ENCODE results near the gene DBN1. TPM values are rescaled to one million over a fixed set of nuclear protein-coding genes. Genes with fewer than 3 reads are reported as not detected.
A peak's percentile ranks its signal among the peaks of the same experiment; 100 is the strongest.

The DBN1 gene
- total RNA-seq, 3 donors from 2014 or later: 16.6 to 48.5 (median 21.6) TPM

DNA sequence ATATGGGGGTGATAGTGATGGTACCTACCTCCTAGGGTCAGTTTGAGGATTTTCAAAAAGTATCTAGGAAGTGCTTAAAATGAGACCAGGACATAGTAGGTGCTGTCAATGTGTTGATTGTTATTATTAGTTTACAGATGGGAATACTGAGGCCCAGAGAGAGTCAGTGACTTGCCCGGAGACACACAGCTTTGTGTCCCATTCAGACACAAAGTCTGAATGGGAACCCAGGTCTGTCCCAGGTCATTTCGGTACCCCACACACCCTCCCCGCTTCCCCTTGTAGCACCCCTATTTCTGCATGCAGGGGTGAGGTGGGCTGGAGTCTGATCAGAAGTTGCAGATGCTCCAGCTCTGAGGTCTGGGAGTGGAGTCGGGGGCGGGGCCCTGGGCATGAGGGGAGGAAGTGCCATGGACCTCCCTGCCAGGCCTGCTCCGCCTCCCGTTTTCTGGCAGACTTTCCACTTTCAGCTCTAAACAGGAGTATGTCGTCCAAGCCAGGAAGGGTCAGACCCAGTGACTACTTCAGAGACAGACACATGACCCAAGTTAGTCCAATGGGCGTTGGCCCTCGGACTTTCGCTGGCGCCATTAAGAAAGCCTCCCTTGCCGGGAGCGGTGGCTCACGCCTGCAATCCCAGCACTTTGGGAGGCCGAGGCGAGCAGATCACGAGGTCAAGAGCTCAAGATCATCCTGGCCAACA lies 3.2 kb upstream of the DBN1 start:
- no peaks in the 10 kb centered on the region for H3K9me3 Mint-ChIP-seq
- H3K4me1 Mint-ChIP-seq (ENCODE audit: low read depth): peaks cover 38% of the 10 kb centered on the region
- H3K27me3 Mint-ChIP-seq (ENCODE audit: low read depth): peaks cover 8% of the 10 kb centered on the region
- DNase-seq (no peak), ATAC-seq (no peak)
- H3K4me3 Mint-ChIP-seq: no peak overlapping the region
- no peaks in the 10 kb centered on the region for H3K36me3 Mint-ChIP-seq (ENCODE audit: insufficient read depth)

- DNase-seq: no peak
- H3K36me3 Mint-ChIP-seq (ENCODE audit: insufficient read depth): no peaks in the 10 kb centered on the region
- no peaks in the 10 kb centered on the region for H3K9me3 Mint-ChIP-seq
- H3K27me3 Mint-ChIP-seq (ENCODE audit: low read depth): peaks cover 8% of the 10 kb centered on the region
- peaks cover 38% of the 10 kb centered on the region for H3K4me1 Mint-ChIP-seq (ENCODE audit: low read depth)
- H3K4me3 Mint-ChIP-seq: no peak overlapping the region
- ATAC-seq: no peak
Observed at GRCh38 chr5:177475563-177476427, 2.4 kb upstream of the DBN1 start.

DNA sequence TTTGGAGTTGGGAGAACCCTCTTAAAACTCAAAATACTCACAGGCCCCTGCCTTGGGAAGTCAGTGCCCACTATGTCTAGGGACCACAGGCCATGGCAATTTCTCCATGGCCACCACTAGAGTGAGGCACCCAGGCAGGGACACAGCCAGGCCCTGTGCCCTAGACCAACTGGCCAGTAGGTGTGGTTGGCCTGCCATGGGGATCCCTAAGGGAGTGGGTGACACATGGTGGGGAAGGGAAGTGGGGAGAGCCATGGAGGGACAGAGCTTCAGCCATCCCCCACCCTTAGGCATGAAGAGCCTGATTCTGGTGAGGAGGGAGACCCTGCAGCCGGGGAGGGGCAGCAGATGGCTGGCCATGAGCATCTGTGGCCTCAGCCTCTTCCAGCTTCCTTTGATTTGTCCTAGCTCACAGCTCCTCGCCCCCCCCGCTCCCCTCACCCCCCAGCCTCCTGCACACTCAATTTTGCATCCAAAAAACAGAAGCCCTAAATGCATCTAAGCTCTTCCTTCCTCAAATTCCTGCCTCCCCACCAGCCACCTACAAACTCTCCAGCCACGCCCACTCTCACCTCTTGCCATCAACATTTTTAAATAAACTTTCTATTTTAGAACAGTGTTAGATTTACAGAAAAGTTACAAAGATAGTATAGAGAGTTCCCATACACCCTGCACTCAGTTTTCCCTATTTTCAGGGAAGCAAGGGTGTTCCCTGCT lies 1.6 kb upstream of the DBN1 start:
- Mint-ChIP-seq H3K4me3 (peak overlapping the region; percentile 64), H3K9me3 (no peaks in the 10 kb centered on the region), H3K4me1 (ENCODE audit: low read depth) (peaks cover 38% of the 10 kb centered on the region), H3K36me3 (ENCODE audit: insufficient read depth) (no peaks in the 10 kb centered on the region), H3K27me3 (ENCODE audit: low read depth) (peaks cover 8% of the 10 kb centered on the region)
- no peak for ATAC-seq
- DNase-seq: no peak

DNA sequence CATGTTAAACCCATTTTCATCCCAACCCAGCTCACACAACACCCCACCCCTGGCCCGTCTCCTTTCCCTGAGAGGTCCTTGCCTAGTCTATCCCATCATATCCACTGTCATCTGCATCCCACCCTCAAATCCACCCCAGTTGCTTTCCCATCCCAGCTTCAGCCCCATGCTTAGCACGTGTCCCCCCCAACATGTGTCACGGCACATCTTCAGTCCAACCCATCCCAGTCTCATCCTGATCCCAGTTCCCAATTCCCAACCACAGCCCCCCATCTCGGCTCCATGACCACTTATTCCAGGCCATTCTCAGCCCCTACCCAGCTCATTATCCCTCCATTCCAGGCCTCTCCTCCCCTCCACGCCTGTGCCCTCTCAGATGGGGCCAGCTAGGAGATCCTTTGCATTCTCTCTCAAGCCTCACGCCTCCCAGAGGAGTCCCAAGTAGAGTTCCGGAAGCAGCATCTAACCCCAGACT lies 605 bp upstream of the DBN1 start:
- ATAC-seq: no peak
- Mint-ChIP-seq H3K9me3 (no peaks in the 10 kb centered on the region), H3K4me3 (peak overlapping the region; percentile 64), H3K36me3 (ENCODE audit: insufficient read depth) (no peaks in the 10 kb centered on the region), H3K4me1 (ENCODE audit: low read depth) (peaks cover 30% of the 10 kb centered on the region), H3K27me3 (ENCODE audit: low read depth) (peaks cover 8% of the 10 kb centered on the region)
- DNase-seq: no peak

- peak overlapping the region; percentile 72 for H3K4me3 Mint-ChIP-seq
- H3K36me3 Mint-ChIP-seq (ENCODE audit: insufficient read depth): no peaks in the 10 kb centered on the region
- H3K27me3 Mint-ChIP-seq (ENCODE audit: low read depth): peaks cover 8% of the 10 kb centered on the region
- H3K4me1 Mint-ChIP-seq (ENCODE audit: low read depth): peaks cover 24% of the 10 kb centered on the region
- ATAC-seq (peak; percentile 61 to 68), DNase-seq (peak; percentile 51)
- no peaks in the 10 kb centered on the region for H3K9me3 Mint-ChIP-seq
Observed at GRCh38 chr5:177472460-177473442, 683 bp downstream of the DBN1 start.

DNA sequence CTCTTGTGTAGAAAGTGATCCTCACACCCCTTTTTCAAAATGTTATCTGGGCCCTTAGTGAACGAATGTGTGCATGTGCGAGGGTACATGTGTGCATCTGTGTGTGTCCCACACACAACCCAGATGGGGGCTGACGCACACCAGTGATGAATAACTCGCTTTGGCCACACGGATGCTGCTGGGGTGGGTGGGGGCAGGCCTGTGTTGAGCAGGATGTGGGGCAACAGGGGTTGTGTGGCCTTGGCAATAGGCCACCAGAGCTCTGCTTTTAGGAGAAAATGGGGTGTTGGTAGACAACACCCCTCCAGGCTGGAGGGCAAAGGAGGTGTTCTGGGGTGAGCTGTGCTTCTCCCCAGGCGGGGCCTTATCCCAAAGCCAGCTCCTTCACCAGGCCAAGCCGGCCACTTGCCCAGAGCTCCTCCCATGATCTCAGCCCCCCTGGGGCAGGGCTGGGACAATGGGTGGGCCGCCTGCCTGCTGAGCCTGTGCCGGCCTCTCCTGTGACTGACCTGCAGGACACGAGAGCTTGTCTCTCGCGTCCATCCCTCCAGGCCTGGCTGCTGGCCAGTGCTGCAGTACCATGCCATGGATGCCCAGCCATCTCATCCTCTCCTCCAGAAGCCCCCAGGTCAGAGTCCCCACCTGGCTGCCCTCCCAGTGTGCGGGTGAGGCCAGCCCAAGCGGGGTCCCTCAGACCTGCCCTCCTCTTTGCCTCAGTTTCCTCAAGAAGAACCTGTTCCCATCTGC lies 1.7 kb downstream of the DBN1 start:
- ATAC-seq: peak; percentile 8 to 51
- Mint-ChIP-seq H3K9me3 (no peaks in the 10 kb centered on the region), H3K4me3 (peak overlapping the region; percentile 52), H3K36me3 (ENCODE audit: insufficient read depth) (no peaks in the 10 kb centered on the region), H3K27me3 (ENCODE audit: low read depth) (peaks cover 8% of the 10 kb centered on the region), H3K4me1 (ENCODE audit: low read depth) (peaks cover 24% of the 10 kb centered on the region)
- no peak for DNase-seq

- Mint-ChIP-seq H3K9me3 (no peaks in the 10 kb centered on the region), H3K27me3 (ENCODE audit: low read depth) (peaks cover 8% of the 10 kb centered on the region), H3K4me1 (ENCODE audit: low read depth) (peaks cover 20% of the 10 kb centered on the region), H3K36me3 (ENCODE audit: insufficient read depth) (no peaks in the 10 kb centered on the region), H3K4me3 (peak overlapping the region; percentile 21)
- ATAC-seq: no peak
- DNase-seq: no peak
Observed at GRCh38 chr5:177470759-177471536, 2.5 kb downstream of the DBN1 start.

GRCh38 chr5:177469750-177470525 lies 3.5 kb downstream of the DBN1 start:
- ATAC-seq (no peak), DNase-seq (no peak)
- Mint-ChIP-seq H3K27me3 (ENCODE audit: low read depth) (peaks cover 8% of the 10 kb centered on the region), H3K9me3 (peaks cover 3% of the 10 kb centered on the region), H3K4me1 (ENCODE audit: low read depth) (peaks cover 12% of the 10 kb centered on the region), H3K36me3 (ENCODE audit: insufficient read depth) (peaks cover 2% of the 10 kb centered on the region), H3K4me3 (no peak overlapping the region)

DNA sequence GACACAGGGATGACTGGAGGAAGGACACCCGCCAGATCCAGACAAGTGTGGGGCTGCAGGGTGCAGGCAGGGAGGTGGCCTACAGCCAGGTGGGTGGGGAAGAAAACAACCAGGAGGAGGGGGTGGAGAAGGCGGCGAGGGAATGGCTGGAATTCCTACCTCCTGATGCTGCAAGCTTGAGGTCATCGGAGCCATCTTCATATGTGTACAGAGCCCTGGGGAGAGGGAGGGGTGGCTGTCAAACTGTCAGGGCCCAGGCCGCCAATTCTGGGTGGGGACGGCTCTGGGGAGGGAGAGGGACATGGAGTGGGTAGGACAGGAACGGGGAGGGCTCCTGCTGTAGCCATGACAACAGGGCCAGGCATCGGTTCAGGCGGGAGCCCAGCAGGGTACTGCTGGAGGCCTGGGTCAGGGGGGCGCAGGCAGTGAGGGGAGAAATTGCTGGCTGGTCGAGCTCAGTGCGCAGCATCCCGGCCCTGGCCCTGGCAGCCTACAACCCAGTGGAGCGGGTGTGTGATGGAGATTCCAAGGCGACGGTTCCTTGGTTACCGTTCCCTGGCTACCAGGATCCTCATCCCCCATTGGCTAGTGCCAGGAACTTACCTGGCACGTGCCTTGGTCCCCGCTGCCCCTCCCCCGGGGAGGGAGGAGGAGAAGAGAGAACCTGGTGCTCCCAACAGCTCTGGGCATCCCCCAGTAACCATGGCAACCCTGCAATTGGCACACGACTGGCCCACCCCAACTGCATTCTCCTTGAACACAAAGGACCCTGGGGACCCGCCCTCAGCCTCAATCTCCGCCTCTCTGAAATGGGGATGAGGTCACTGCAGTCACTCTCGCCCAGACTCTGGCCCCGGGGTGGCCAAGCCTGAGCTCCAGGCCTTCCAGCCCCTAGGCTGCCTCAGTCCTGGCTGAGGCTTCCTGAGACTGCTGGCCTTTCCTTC lies 4.5 kb downstream of the DBN1 start:
- H3K4me1 Mint-ChIP-seq (ENCODE audit: low read depth): peaks cover 8% of the 10 kb centered on the region
- peaks cover 2% of the 10 kb centered on the region for H3K36me3 Mint-ChIP-seq (ENCODE audit: insufficient read depth)
- H3K27me3 Mint-ChIP-seq (ENCODE audit: low read depth): peaks cover 4% of the 10 kb centered on the region
- DNase-seq: no peak
- H3K4me3 Mint-ChIP-seq: no peak overlapping the region
- peaks cover 3% of the 10 kb centered on the region for H3K9me3 Mint-ChIP-seq
- ATAC-seq: no peak

DNA sequence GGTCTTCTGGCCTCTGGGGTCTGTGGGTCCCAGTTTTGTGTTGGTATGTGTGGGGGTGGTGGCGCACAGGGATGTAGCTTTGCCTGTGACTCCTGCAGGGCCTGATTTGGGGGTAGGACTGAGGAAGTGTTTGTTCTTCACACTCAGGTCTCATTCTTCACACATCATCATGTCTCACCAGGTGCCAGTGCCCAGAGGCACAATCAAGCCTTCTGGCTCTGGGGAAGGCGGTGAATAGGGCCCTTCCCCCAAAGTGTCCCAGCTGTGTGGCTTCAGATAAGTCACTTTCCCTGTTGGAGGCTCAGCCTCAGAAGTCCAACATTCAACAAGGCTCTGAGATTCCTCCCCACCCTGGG lies 5.1 kb downstream of the DBN1 start:
- Mint-ChIP-seq H3K36me3 (ENCODE audit: insufficient read depth) (peaks cover 2% of the 10 kb centered on the region), H3K4me3 (no peak overlapping the region), H3K9me3 (peaks cover 3% of the 10 kb centered on the region), H3K27me3 (ENCODE audit: low read depth) (peaks cover 3% of the 10 kb centered on the region), H3K4me1 (ENCODE audit: low read depth) (peaks cover 6% of the 10 kb centered on the region)
- no peak for DNase-seq
- no peak for ATAC-seq

GRCh38 chr5:177467436-177467835 lies 6.0 kb downstream of the DBN1 start:
- H3K36me3 Mint-ChIP-seq (ENCODE audit: insufficient read depth): peaks cover 2% of the 10 kb centered on the region
- peaks cover 3% of the 10 kb centered on the region for H3K9me3 Mint-ChIP-seq
- peaks cover 7% of the 10 kb centered on the region for H3K4me1 Mint-ChIP-seq (ENCODE audit: low read depth)
- H3K4me3 Mint-ChIP-seq: no peak overlapping the region
- ATAC-seq (no peak), DNase-seq (no peak)
- H3K27me3 Mint-ChIP-seq (ENCODE audit: low read depth): peaks cover 3% of the 10 kb centered on the region
